Measurements from ENCODE around the gene GTPBP2.

GTPBP2 gene

GRCh38 chr6:43648248-43648647 is 19.2 kb upstream of the GTPBP2 start:
- Histone ChIP-seq H3K27me3 (replicated peaks; ENCODE audit: control insufficient read depth, insufficient read depth, low read length) (no peaks in the 10 kb centered on the region), H3K4me3 (replicated peaks; ENCODE audit: low read depth, low read length) (no peak overlapping the region), H3K36me3 (ENCODE audit: control insufficient read depth, insufficient read depth, low read length) (no peaks in the 10 kb centered on the region)
- no peak for TF ChIP-seq CTCF (IDR thresholded peaks at IDR 0.05; ENCODE audit: insufficient read depth, low read length, poor library complexity, severe bottlenecking)
- DNase-seq (ENCODE audit: extremely low read depth, insufficient read length) = no peak

GRCh38 chr6:43647613-43648012 is 18.5 kb upstream of the GTPBP2 start:
- Histone ChIP-seq H3K4me3 (replicated peaks; ENCODE audit: low read depth, low read length) (no peak overlapping the region), H3K27me3 (replicated peaks; ENCODE audit: control insufficient read depth, insufficient read depth, low read length) (no peaks in the 10 kb centered on the region), H3K36me3 (ENCODE audit: control insufficient read depth, insufficient read depth, low read length) (no peaks in the 10 kb centered on the region)
- no peak for TF ChIP-seq CTCF (IDR thresholded peaks at IDR 0.05; ENCODE audit: insufficient read depth, low read length, poor library complexity, severe bottlenecking)
- no peak for DNase-seq (ENCODE audit: extremely low read depth, insufficient read length)

GRCh38 chr6:43645613-43645964 is 16.5 kb upstream of the GTPBP2 start:
- Histone ChIP-seq H3K27me3 (replicated peaks; ENCODE audit: control insufficient read depth, insufficient read depth, low read length) (no peaks in the 10 kb centered on the region), H3K36me3 (ENCODE audit: control insufficient read depth, insufficient read depth, low read length) (peaks cover 4% of the 10 kb centered on the region), H3K4me3 (replicated peaks; ENCODE audit: low read depth, low read length) (peak overlapping the region; percentile 56)
- no peak for TF ChIP-seq CTCF (IDR thresholded peaks at IDR 0.05; ENCODE audit: insufficient read depth, low read length, poor library complexity, severe bottlenecking)
- DNase-seq (ENCODE audit: extremely low read depth, insufficient read length) = no peak

- Histone ChIP-seq H3K4me3 (replicated peaks; ENCODE audit: low read depth, low read length) (peak within 1 kb of the TSS; percentile 56), H3K36me3 (ENCODE audit: control insufficient read depth, insufficient read depth, low read length) (peaks cover 9% of the 10 kb centered on the region), H3K27me3 (replicated peaks; ENCODE audit: control insufficient read depth, insufficient read depth, low read length) (no peaks in the 10 kb centered on the region)
- TF ChIP-seq CTCF (IDR thresholded peaks at IDR 0.05; ENCODE audit: insufficient read depth, low read length, poor library complexity, severe bottlenecking) = no peak
- DNase-seq (ENCODE audit: extremely low read depth, insufficient read length) = peak; percentile 56
Measured at GRCh38 chr6:43644940-43645612, 16.0 kb upstream of the GTPBP2 start, which contains the start of gene RSPH9. Gene RSPH9, plus strand, starts transcription at chr6:43645036. Its CDS starts 63 bp downstream, at chr6:43645099.

- TF ChIP-seq CTCF (IDR thresholded peaks at IDR 0.05; ENCODE audit: insufficient read depth, low read length, poor library complexity, severe bottlenecking) = no peak
- H3K27me3 ChIP-seq (replicated peaks; ENCODE audit: control insufficient read depth, insufficient read depth, low read length) = no peaks in the 10 kb centered on the region
- peaks cover 14% of the 10 kb centered on the region for H3K36me3 ChIP-seq (ENCODE audit: control insufficient read depth, insufficient read depth, low read length)
- H3K4me3 ChIP-seq (replicated peaks; ENCODE audit: low read depth, low read length) = no peak overlapping the region
- DNase-seq (ENCODE audit: extremely low read depth, insufficient read length) = no peak
Measured at GRCh38 chr6:43639984-43640800, 11.1 kb upstream of the GTPBP2 start.
